Fibroblast of mammary gland (primary cell): ENCODE results near the gene SZT2.
"Not testable (repeated sequence)": the region's sequence is repeated elsewhere in the genome, so short reads cannot be mapped to it uniquely, and the experiment has no call there.

Experiments
- DNase-seq: peaks from one replicate; pipeline ENCODE4 v3.0.0-alpha.2; 2010; ENCODE audit warnings: low read depth
- H3K4me3 ChIP-seq: 2 replicates; pipeline ENCODE4 v1.5.1; 2011; ENCODE audit warnings: low read depth, mild to moderate bottlenecking, low read length, moderate library complexity; ENCODE audit not compliant: control insufficient read depth
- TF ChIP-seq, protein P1 (sequence below): conservative IDR thresholded peaks from 2 replicates; pipeline ENCODE4 v1.5.1; 2011; ENCODE audit warnings: low read depth, low read length, inconsistent platforms; ENCODE audit not compliant: control insufficient read depth, insufficient read depth

The SZT2 gene

DNA sequence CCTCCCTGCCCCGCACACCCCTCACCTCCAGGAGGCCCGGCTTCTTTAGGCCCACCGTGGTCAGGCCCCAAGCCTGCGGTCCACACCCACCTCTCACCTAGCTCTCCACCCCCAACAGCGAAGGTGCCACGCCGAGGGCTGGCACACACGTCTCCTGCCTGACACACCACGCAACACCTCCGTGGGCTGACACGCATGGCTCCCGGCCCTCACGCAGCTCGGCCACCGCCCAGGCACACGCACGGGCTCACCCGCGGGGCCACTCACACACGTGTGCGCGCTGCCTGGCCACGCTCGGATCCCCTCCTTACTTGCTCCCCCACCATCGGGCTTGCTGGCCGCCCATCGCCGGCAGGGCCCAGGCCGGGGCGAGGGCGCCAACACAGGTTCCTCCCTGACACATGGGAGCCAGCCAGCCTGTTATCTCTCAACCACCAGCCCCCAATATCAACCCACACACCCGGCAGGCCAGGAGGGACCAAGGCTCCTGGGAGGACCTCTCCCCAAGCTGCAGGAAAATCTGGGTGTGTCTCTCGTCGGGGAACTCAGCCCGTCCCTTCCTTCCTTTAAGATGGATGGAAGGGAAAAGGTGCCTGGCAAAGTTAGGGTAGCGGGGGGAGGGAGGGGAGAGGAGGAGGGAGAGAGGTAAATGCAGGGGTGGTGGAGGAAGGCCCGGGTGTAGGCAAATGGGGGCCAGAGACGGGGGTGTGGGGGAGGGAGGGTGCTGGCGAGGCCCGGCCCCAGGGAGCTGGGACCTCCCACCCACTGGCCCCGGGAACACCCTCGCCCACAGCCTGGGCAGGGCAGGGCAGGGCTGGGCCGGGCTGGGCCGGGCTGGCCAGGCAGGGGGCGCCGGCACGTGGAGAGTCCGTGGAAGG lies 22.4 kb upstream of the SZT2 start:
- H3K4me3 ChIP-seq, result peak overlapping the region; percentile 82
- TF ChIP-seq, protein P1, sequence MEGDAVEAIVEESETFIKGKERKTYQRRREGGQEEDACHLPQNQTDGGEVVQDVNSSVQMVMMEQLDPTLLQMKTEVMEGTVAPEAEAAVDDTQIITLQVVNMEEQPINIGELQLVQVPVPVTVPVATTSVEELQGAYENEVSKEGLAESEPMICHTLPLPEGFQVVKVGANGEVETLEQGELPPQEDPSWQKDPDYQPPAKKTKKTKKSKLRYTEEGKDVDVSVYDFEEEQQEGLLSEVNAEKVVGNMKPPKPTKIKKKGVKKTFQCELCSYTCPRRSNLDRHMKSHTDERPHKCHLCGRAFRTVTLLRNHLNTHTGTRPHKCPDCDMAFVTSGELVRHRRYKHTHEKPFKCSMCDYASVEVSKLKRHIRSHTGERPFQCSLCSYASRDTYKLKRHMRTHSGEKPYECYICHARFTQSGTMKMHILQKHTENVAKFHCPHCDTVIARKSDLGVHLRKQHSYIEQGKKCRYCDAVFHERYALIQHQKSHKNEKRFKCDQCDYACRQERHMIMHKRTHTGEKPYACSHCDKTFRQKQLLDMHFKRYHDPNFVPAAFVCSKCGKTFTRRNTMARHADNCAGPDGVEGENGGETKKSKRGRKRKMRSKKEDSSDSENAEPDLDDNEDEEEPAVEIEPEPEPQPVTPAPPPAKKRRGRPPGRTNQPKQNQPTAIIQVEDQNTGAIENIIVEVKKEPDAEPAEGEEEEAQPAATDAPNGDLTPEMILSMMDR, result no peak
- DNase-seq, result no peak

DNA sequence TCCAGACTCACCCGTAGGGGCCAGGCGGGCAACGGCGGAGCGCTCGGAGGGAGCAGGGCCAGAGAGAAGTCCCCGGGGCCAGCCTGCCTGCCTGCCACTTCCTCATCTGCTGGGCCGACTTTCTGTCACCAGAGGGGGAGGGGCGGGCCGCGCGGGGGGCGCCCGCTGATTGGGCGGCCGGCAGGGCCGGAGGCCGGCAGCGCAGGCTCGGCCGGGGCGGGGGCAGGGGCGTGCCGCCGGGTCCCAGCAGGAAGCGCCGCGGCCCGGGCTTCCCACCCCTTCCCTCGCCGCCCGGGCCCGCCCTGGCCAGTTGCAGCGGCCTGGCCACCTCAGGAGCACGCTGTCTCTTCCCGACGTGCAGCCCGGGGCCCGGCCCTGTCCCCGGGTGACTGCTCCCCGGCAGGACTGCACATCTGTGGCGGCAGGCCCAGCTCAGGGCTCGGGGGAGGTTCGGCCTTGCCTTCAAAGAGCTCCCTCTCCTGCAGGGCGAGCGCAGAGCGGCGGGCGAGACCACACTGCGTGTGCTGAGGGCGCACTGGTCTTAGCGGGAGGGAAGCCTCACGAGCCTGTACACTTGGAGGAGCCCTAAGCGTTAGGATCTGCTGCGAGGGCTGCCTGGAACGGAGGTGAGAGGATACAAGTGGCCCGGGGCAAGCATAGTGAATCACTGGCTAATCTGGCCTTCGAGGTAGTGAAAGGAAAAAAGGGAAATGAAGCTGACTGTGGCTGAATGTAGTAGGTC lies 21.6 kb upstream of the SZT2 start, which contains the start of gene ELOVL1:
Gene ELOVL1, minus strand, starts transcription at position 108 of the 742 bp plus-strand sequence. CDS start 2,402 bp downstream, outside the sequence.
- TF ChIP-seq, protein P1, result peak; percentile 7
- DNase-seq, result peak; percentile 76
- peak within 1 kb of the TSS; percentile 82 for H3K4me3 ChIP-seq

DNA sequence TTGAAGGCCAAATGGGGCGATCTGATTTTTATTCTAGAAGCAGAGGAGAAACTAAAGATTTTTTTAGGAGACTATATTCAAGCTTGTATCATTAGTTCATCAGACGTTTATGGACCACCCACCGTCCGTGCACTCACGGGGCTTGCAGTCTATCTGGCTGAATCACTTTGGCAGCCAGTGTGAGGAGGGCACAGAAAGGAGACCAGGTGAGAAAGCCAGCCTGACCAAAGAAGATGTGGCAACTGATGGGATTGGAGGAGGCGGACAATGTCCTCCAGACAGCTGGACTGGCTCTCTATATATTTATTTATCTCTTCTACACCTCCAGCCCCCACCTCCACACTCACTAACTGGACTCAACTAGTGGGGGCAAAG lies 21.1 kb upstream of the SZT2 start:
- DNase-seq, result no peak
- H3K4me3 ChIP-seq, result peak overlapping the region; percentile 66
- TF ChIP-seq, protein P1, result no peak

DNA sequence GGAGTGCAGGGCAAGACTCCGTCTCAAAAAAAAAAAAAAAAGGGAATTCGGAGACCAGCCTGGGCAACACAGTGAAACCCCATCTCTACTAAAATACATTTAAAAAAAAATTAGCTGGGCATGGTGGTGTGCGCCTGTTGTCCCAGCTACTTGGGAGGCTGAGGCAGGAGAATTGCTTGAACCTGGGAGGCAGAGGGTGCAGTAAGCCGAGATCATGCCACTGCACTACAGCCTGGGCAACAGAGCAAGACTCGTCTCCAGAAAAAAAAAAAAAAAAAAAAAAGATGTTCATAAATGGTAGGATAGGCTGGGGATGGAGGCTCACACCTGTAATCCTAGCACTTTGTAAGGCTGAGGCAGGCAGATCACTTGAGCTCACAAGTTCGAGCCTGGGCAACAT lies 19.9 kb upstream of the SZT2 start:
- H3K4me3 ChIP-seq, DNase-seq: not testable (repeated sequence)

DNA sequence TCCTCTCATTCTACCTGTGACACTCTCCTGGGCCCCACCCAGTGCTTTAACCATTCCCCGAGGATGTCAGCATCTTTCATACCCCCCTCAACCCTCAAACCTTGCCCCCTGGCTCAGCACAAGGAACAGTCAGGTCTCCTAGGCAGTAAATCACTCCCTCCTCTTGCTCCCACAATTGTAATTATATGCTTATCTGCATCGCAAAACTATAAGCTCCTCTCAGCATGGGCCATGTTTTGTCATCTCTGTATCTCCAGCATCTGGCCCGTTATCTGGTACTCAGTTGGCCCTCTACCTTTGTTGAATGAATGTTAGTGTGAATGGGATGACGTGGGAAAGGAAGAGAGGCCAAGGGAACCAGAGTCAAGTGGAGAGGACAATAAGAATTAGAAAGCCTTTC lies 19.1 kb upstream of the SZT2 start:
- TF ChIP-seq, protein P1, result no peak
- no peak overlapping the region for H3K4me3 ChIP-seq
- no peak for DNase-seq

DNA sequence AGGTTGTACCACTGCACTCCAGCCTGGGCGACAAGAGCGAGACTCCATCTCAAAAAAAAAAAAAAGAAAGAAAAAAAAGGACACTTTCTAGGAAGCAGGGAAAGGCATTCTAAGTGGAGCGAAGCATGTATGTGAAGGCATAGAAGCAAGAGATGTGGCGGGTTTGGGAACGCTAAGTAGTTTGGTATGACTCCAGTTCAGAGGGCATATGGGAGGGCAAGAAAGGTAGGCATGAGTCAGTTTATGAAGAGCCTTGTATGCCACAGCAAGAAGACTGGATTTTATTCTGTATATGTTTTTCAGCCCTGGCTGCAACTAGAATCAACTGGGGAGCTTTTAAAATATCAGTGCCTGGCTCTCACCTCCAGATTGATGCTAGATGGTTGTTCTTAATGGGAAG lies 17.5 kb upstream of the SZT2 start:
- H3K4me3 ChIP-seq, result no peak overlapping the region
- no peak for DNase-seq
- TF ChIP-seq, protein P1, result no peak
